CD4-positive, alpha-beta T cell treated with Interleukin-1 beta for 1 hour (primary cell): ENCODE measurements around the gene TNP2.

Source experiments
- DNase-seq, 2 donors: peaks; one replicate each; pipeline ENCODE4 v3.0.0-alpha.2; 2020 to 2022

TNP2 gene

DNA sequence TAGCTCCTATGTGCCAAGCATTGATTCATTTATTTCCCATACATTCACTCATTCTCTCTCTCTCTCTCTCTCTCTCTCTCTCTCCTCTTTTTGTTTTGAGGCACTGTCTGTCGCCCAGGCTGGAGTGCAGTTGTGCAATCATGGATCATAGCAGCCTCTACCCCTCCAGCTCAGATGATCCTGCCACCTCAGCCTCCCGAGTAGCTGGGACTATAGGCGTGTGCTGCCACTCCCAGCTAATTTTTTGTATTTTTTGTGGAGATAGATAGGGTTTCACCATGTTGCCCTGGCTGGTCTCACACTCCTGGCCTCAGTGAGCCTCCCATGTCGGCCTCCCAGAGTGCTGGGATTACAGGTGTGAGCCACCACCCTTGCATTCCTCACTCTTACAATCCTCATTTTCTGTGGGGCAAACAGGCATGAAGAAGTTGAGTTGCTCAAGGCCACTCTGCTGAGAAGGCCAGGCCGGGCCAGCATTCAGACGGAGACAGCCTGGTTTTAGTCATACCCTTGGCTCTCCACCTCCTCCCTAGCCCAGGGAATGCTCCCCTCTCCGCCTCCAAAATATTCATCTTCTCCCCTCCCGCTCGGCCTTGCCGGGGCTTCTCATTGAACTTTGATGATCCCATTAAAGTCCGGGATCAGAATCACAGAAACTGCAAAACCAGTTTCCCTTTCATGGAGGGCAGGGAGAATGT, 7.9 kb upstream of the TNP2 start:
- DNase-seq = no peak

DNA sequence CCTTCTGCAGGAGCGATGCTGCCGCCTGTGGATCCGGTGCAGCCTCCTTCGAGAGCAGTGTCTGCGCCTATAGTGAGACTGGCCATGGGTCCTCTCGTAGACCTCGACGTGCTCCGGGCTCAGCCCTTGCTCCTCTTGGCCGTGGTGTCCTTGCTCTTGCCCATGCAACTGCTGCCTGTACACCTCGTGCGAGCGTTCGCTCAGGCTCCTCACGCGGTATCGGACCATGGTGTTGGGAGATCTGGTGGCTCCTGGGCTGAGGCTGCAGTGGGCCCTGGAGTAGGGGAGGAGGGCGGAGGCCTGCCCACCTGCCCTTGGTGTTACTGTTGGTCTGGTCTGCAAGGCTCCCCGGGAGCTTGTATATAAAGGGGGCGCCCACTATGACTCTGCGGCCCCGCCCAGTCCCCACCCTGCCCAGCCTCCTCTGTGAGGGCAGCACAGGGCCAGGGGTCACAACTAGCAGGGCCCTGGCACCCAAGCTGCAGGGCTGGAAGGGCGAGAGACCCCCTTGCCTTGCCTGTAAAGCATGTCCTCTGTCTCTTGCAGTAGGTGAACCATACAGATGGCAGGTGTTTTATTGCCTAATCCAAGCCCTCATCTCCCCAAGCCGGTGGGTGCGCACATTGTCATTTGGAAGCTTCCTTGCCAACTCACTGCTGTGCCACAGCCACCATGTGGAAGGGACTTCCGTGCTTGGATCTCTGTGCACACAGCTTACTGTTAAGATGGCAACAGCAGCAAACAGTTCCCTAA, 7.2 kb upstream of the TNP2 start, which contains the start of gene PRM2:
PRM2 (minus strand) TSS at position 338 of the 753 bp plus-strand sequence; CDS start at position 228, 110 bp downstream.
- no peak for DNase-seq

DNA sequence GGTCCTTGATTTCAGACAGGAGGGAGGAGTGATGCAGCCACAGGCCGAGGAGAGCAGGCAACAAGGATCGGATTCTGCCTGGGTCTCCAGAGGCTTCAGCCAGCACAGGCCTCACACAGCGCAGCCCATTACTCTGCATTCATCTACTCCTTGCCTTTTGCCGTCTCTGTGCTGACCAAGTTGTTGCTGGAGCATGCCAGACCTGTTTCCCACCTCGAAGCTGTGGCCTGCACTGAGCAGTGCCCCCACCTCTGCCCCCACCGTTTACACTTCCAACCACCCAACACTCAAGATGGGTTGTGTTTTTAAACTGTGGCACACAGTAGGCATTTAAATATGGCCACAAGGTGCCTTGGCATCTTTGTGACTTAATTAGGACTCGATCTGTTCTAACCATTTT, 5.8 kb upstream of the TNP2 start:
- no peak for DNase-seq

DNA sequence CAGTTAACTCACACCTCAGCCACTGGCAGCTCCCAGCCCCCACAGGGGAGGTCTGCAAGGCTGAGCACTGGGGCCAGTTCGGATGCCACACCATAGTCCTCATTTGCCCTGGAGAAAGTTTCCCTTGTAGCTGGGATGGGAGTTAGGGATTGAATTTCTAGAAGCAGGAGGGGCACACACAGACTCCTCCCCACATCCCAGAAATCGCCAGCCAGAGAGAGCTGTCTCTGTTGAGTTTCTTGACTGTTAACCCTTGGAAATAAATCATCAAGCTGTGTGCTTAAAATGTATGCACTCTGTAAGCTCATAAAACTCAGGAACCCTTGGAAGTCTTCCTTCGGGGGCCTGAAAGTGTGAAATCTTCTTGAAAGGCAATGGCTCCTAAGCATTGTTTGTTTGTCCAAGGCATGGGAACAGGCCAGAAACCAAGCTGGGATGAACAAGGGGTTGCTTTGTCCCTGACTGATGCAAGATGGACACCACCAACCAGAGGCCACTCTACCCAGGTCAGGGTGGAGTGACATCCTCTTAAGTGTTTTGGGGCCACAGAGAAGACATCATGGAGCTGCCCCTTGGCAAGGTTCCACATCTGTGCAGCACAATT, 4.7 kb upstream of the TNP2 start:
- no peak for DNase-seq

DNA sequence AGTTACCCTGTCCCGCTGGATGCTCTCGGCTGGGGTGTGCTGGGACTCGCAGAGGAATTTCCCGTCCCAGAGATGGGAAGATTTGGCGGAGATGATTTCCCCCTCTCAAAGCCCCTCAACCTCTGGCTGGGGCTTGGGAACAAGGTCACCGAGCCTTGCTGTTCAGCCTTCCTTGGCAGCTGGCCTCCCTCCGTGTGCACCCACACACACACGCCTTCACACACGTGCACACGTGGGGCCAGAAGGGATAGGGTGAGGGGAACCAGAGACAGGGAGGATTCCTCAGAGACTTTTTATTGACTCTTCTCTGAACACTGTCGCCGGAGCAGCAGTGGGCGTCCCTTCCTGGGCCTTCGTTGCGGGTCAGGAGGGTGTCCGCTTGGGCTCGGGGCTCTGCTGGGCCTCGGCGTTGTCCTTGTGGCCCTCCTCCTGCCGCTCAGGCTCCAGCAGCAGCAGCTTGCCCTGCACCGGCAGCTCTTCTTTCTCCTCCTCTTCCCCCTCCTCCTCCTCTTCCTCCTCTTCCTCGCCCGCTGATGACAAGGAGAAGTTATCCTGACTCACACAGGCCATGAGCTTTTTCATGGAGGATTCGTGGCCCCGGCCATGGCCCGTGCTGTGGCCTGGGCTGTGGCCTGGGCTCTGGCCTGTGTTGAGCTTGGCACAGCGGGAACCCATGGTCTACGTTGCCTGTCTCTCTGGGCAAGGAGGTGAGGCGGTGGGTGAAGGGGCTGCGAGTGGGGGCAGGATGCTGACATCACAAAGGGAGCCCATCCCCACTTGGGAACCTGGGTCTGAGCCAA, 4.0 kb upstream of the TNP2 start, which contains the start of gene PRM3:
PRM3 (minus strand) TSS at position 709 of the 800 bp plus-strand sequence; CDS start at position 675, 34 bp downstream.
- DNase-seq = no peak

DNA sequence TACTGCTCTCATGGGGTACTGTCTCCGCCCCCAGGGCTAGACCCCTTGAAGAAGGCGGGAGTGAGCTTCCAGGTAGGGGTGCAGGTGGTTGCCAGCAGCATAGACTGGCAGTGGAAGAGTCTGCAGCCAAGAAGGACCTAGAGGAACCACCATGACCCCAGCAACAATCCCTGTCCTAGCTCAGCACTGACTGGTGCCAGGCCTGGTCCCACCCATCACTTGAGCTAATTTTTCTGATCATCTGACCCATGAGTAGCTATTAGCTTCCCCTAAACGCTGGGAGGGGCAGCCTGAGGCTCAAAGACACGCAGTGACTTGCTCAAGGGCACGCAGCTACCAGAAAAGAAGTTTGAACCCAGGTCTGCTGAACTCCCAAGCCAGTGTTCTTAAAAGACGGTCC, 3.4 kb upstream of the TNP2 start:
- DNase-seq = no peak

DNA sequence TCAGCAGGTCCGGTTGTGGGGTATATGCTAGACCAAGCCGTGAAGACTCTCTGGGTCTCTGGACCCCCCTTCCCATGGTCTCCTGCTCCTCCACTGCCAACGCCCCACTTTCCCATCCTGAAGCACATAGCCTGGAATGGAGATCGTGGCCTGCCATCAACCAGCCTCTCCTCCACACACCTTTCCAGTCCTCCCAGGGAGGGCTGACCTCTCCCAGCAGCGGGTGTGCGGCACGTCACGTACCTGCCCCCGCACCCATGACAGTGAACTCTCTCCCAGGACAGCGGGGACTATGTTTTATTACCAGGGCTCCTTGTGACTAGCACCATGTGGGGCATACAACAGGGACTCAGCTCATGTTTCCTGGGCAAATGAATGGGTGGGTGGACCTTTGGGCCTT, 2.5 kb upstream of the TNP2 start:
- DNase-seq = no peak

DNA sequence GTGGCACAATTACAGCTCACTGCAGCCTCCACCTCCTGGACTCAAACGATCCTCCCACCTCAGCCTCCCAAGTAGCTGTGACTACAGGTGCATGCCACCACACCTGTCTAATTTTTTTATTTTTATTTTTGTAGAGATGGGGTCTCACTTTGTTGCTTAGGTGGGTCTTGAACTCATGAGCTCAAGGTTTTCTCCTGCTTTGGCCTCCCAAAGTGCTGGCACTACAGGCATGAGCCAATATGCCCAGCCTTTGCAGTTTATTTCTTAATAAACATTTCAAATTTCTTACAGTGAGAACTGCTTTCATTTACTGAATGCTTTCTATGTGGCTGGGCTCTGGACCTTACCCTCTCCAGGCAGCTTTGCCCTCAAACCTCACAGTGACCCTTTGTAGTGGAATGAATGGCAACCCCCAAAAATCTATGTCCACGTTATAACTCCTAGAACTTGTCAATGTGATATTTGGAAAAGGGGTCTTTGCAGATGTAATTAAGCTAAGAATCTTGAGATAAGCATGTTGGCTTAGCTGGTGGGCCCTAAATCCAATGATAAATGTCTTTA, 1.6 kb upstream of the TNP2 start:
- no peak for DNase-seq

DNA sequence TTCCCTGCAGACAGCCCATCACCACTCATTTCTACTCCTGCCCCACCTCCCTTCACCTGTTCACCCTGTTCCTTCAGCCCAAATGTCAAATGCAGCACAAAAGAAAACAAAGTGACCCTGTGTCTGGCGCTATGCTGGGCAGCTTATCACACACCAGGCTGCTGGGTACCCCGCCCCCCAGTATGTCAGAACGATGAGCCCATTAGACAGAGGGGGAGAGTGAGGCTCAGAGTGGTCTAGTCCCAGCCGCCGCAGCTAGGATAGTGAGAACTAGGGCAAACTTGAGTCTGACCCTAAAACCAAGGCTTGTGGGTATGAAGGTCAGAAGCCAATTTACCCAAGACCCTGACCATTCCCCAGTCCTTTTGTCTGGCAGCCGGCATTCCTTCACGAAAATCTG, 4.0 kb downstream of the TNP2 start:
- no peak for DNase-seq

DNA sequence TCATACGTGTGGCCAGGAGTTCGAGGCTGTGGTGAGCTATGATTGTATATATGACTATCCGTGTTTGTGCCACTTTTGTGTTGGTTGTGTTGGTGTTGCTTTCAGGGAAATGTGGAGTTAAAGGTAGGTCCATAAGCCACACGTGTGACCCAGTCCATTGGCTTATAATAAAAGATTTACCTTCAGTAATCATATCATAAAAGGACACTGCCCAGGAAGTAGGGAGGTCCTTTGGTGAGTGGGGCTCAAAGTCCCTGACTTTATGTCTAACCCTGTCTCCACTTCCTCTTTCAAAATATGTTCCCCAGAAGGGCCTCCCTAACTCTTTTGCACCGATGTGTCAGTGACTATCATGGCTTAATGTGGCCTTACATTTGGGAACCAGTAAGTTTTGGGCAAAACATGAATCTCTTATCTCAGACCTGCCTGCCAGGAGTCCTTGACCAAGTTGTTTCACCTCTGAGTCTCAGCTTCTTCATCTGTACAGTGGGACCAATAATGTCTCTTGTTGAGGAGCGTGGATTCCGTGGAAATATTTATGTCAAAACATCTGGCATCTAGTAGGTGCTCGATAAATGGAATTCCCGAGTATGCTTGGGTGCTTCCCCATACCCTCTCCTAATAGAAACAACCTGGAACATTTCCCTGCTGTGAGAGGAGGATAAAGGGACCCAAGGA, 4.8 kb downstream of the TNP2 start:
- no peak for DNase-seq

DNA sequence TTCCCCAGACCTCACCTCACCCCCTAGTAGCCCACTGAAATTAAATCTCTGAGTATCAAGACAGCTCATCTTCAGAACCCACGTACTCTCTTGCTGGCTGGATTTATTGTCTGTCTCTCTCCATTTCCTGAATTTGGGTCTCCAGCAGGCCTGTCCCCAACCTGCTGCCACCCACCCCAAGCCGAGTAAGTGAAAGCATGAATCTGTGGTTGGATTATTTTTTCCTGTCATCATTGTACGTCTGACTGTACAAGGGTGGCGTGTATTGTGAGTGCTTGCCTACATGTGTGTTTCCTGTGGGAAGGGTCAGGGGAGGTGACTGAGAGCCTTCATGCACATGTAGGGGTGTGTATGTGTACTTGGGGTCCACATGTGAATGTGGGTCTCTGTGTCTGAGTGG, 5.4 kb downstream of the TNP2 start:
- peak; percentile 17 to 39 for DNase-seq

DNA sequence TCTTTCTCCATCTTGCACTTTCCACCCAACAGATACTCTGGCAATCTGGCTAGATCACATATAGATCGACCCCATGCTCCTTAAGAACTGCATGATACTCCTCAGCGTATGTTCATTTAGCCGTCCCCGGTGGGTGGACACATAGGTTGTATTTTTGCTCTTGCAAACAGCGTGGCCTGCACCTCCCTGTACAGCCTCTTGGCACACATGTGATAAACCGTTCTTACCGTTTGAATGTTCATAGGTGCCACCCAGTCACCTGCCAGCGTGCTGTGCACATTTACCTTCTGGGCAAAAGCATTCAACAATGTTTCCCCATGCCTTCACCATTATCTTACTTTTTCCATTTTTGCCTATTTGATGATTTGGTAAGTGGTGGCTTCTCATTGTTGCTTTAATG, 6.2 kb downstream of the TNP2 start:
- DNase-seq = no peak

DNA sequence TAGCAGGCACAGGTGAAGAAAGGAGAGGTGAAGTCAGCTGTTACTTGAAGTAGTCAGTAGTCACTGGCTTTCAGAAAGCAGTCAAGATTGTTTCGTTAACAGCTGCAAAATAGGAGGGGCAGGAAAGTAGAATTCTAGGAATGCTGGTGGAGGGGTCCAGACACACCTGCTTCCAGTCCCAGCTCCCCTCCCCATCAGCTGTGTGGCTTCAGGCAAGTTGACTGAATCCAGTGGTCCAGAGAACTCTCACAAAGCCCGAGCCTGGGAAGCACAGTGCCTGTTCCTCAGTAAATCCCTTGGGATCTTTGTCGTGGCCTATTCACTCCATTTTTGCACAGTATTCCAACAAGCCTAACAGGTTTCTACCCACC, 8.5 kb downstream of the TNP2 start:
- no peak for DNase-seq

DNA sequence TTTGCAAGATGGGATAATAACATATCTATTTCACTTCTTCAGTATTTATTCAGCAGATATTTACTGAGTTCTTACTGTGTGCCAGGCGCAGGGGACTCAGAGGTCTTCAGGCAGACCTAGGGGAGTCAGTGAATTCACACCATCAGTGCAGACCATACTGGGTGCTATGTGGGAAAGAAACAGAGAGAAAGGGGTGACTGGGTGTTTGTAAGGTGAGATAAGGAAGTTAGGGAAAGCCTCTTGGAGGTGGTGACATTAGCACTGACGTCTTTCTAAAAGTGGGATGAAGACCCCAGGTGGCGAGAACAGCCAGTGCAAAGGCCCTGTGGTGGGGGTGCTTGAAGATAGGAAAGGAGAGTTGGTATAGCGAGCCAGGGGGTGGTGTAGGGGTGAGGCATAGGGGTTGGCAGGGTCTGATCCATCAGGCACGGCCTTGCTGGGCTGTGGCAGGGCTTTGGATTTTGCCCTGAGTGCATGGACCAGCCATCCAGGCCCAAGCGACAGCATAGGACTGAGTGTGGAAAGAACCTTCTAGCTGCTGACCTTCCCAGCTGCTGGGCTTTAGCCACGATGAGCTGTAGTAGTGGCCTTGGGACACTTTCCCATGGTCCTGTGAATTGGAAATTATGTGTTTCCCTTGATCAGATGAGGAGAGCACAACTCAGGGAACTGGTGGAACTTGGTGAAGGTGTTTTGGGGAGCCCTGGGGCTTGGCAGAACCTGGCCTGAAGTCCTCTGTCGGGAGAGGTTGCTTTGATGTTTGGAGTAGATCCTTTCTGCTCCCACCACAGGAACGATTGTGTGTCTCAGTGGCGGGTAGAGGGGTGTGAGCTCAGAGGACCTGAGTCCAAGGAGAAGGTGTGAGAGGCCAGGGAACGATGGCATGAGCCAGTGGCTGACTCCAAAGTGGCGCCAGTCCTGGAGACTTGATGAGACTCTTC, 9.2 kb downstream of the TNP2 start:
- DNase-seq = no peak

DNA sequence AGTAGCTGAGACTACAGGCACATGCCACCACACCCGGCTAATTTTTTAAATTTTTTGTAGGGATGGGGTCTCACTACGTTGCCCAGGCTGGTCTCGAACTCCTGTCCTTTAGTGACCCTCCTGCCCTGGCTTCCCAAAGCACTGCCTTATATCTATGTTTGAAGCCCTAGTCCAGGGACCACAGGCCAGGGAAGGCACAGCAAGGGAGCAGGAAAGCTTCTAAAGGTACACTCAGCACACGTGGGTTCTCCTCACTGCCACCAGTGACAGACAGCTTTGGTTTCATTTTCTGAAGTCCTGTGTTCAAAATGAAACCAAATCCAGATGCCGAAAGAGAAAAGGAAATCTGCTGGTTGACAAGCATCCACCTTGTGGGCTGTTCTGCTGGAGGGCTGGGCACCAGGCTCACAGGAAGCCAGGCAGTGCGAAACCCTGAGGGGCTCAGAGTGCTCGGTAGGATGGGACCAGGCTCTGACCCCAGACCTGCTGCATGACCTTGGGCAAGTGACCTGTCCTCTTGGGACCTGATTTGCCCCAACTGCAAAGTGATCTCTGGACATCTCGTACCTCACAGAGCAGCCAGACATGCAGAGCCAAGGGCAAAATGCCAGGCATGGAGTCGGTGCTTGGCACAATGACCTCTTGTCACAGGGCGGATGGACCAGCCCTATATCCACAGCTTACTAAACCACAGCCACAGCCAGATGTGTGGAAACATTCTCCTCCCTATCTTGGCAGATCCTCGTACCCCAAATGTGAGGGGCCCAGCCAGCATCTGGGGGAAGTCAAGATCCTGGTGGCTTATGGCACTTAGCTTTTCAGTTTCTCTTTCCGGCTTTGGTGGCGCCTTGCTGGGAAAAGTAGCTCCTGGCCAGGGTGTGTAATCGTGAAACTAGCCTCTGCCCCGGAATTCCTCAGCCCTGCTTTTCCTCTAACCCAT, 10.3 kb downstream of the TNP2 start:
- peak in 1 of 2 donors; percentile 67 for DNase-seq

DNA sequence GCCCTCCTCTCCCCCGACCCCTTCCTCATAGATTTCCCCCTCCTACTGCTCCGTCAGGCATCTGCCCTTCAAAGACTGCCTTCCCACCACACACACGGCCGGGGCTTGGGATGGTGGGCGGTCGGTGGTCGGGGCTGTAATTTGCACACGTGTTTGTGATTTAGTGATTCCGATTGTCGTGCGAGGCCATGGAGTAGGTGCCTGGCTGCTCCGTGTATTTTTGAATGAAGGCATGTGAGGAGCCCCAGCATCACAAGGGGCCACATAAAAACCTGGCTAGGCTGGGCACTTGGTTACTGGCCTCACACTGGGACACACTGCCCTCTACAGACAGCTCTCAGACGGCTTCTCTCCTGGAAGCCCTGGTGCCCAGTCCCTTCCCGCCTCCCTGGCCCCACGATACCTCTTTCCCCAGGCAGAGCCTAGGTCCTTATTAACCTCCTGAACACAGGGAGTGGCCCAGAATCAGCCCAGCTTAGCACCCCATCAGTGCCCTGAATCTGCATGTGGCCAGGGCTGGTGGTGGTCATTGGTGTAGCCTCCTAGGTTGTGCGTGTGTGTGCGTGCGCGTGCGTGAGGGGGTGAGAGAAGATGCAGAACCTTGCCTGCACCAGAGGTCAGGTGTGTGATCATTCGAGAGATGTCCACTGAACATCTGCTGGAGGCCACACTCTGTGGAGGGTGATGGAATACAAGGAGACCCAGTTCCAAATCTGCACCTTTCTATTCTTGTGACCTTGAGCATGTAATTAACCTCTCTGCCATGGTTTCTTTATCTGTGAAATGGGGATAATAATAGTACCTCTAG, 11.8 kb downstream of the TNP2 start:
- peak; percentile 68 to 69 for DNase-seq

DNA sequence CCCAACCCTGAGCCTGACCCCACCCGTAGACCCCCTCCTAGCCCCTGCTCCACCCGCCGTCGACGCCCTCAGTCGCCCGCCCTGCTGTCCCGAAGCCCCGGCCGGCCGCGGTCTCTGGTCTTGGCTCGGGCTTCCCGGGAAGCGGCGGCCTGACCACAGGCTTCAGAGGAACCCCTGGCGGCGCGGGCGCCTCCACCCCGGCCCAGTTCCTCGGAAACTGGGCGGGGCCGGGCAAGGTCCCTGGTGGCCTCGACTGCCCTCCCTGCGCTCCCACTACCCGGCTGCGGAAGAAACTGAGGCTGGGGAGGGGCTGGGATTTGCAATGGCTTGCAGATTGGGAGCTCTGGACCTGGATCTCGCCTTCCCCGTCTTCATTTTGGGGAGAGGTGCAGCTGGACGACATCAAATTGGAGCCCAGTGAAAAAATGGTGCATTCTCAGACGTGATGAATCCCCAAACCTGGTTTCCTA, 12.4 kb downstream of the TNP2 start:
- DNase-seq = no peak

DNA sequence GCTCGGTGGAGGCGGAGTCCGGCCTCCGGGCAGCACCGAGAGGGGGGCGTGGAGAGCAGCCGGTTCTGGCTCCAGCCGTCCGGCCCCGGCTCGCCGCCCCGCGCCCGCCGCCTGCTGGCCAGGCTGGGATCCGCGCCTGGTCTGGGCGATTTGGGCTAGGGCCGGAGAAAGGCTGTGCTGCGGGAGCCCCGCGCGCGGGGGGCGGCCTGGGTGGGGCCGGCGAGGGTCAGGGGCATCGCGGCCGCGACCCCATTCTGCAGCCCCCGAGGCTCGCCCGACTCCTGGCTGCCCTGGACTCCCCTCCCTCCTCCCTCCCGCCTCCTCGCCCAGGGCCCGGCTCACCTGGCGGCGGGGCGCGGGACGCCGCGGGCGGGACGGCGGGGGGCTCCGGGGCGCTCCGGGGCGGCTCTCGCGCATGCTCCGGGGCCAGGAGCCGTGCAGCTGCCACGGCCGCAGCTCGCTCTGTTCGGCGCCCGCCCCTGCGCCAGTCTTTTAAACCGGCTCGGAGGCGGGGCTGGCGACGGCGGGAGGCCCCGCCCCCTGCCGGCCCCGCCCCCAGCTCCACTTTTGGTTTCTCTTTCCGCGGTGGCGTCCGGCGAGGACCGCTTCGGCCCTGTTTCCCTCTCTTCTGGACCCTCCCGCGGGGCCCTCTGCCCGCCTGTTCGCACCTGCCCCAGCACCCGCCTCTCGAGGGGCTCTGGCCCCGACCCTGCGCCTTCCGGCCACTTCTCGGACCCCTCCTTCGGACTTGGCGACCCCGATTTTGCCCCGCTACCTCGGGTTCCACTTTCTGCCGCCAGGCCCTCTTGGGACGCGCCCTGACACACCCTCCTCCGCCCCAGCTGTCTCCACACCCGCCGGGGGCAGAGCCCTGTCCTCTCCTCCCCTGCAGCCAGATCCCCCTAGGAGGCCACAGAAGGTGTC, 13.1 kb downstream of the TNP2 start, which contains the start of gene SOCS1:
SOCS1 (minus strand) TSS at position 468 of the 924 bp plus-strand sequence. CDS start 726 bp downstream, outside the sequence.
- DNase-seq = peak; percentile 88 to 91
